Stimulated activated CD8-positive, alpha-beta memory T cell treated with anti-CD3 and anti-CD28 coated beads, Interleukin-15, amount 100 ng/mL, for 1 hour (primary cell): Measurements from ENCODE around the gene C2orf92.
"Not testable (repeated sequence)": the region's sequence is repeated elsewhere in the genome, so short reads cannot be mapped to it uniquely, and the experiment has no call there.

Experiments
- DNase-seq: peaks from one replicate; pipeline ENCODE4 v3.0.0-alpha.2; 2020; ENCODE audit warnings: low read depth

C2orf92 gene

DNA sequence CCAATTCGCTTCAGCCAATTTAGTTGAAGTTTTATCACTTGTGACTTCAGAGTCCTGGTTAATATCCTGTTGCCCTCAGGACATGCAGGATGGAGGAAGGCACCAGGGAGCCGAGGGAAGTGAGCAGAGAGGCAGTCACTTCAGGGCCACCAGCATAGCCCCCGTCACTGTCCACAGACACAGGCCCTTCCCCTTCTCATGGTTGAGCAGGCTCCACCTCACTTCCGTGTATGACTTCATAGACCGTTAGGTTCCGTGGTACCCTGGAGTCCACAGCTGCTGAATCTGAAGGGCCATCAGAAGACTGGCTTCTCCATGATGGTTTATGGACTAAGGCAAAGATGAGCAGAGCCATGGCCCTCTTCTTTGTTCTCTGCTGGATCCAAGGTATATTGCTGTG is at the start of gene C2orf92:
Gene C2orf92, plus strand, starts transcription at position 266 of the 400 bp plus-strand sequence. Its CDS starts 76 bp downstream, at position 342.
- no peak for DNase-seq

- not testable (repeated sequence) for DNase-seq
These were observed 49.0 kb upstream of the C2orf92 start for GRCh38 chr2:97620492-97620891.

DNA sequence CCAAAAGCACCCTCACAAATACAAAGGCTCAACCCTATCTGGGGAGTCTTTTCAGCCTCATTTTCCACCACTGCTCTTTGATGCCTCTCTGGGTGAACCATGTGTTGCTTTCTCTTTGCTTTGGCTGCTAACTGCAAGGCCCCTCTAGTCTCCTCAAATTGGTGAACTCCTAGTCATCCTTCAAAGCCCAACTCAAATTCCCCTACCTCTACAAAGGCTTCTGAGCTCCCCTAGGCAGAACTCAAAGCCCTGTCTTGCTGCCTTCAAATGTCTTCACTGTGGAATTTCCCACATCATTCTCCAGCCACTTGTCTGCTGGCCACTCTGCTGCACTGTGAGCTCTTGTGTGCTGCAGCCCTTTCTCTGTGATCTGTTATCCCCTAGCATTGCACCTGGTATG is 46.5 kb upstream of the C2orf92 start:
- not testable (repeated sequence) for DNase-seq

DNA sequence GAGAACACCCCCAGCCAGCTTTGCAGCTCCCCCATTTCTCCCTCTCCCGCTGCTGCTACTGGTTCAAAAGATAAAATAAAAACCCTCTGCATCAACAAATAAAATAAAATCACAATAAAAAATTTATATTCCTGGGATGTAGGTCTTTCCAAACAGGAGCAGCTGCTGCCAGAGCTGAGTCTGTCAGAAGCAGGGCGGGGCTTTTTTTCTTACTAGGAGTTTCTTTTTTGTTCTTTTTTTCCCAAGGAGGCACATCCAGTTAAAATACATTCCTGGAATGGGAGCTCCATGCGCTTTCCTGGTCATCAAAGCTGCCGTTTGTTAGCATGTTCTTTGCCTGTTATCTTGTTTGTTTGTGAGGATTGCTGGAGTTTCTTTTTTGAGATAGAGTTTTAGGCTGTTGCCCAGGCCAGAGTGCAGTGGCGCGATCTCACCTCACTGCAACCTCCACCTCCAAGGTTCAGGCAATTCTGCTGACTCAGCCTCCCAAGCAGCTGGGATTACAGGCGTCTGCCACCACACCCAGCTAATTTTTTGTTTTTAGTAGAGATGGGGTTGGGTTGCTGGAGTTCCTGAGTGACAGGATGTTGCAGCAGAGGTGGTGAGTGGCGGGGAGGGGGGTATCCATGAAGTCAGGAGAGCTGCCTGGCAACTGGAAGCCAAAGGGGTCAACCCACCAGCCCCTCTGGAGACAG is 44.0 kb upstream of the C2orf92 start:
- not testable (repeated sequence) for DNase-seq

GRCh38 chr2:97626049-97626430 is 43.5 kb upstream of the C2orf92 start:
- not testable (repeated sequence) for DNase-seq

DNA sequence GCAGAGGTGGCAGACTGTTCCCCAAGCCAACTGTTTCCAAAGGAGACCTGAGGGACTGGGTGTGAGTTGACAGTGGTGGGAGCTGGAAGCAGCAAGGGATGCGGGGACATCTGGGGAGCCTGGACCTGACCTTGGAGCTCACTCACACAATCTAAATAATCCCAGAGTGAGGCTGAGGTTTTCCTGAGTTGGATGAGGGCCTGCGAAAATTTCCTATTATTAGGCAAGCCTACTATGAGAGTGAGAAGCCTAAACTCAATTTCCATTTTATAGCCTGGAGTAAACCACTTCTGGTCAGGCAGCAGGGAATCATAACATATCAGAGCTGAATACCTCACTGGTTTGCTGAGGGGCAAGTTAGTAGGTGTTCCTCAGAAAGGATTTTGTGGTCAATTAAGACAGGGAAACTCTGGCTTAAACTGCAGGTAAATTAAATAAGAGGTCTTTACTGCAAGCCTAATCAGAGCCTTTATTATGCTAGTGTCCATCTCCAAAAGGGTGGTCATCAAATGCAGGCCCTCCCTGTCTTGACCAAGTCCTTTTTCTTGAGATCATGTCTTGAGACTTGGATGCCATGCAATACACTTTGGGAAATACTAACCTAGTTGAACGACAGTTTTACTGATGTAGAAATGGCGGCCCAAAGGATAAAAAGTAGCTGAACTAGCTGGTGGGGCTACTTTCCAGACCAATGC is 25.3 kb upstream of the C2orf92 start:
- no peak for DNase-seq

DNA sequence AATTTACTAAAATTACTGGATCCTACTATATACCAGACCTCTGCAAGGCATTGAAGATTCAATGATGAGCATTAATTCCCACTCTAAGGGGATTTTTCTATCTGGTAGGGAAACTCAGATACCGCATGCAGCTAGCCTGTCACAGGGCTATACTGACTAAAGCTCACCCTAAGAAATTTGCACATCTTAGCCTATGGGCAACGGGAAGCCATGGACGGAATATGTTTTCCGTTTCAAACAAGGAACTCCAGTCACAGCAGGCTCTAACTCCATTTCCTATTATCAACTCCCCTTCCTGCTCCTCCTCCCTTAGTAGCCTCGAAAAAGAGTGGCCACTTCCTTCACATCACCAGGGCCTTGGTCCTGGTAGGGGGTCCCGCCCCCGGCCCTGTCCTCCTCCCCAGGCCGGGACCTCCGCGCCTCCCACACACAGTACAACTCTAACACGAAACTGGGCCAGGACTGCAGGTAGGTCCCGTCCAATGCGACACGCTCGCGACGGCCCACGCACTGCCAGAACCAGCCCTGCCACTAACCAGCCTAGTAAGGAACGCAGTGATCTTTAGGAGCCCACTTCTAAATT is 24.3 kb upstream of the C2orf92 start:
- DNase-seq: no peak

- DNase-seq: peak; percentile 97
These were observed 23.6 kb upstream of the C2orf92 start, which contains the start of gene COX5B for GRCh38 chr2:97645695-97646629. Gene COX5B, plus strand, starts transcription at chr2:97646062. Its CDS starts 25 bp downstream, at chr2:97646087.

DNA sequence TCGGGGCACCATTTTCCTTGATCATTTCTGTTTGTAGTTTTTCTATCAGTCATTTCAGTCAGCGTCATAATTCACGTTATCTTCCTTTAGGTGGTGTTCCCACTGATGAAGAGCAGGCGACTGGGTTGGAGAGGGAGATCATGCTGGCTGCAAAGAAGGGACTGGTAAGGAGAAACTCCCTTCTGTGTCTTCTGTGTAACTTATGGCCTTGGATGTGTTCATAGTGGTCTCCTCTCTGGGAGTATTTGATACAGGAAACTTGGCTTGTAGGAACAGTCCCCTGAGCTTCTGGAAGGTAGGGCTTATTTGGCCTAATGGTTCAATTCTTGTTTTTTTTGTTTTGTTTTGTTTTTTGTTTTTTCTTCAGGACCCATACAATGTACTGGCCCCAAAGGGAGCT is 22.5 kb upstream of the C2orf92 start:
- DNase-seq: no peak

- no peak for DNase-seq
These were observed 18.4 kb upstream of the C2orf92 start for GRCh38 chr2:97651114-97651513.

DNA sequence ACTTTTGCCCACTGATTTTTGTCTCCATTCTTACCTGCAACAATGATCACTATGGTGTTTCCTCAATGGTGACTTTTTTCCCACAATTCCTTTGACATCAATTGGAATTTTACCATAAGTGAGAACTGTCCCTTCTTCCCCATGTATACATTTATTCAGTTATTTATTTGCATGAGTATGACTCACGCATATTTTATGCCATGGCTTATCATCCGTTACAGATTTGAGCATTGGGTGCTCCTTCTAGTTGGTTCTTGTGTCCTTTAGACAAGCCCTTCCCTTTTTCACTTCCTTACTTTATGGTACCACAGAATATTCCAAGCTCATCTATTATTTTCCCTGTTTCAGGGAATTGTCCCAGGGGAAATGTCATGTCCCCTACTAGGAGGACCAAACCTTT is 16.0 kb upstream of the C2orf92 start:
- DNase-seq: no peak

DNA sequence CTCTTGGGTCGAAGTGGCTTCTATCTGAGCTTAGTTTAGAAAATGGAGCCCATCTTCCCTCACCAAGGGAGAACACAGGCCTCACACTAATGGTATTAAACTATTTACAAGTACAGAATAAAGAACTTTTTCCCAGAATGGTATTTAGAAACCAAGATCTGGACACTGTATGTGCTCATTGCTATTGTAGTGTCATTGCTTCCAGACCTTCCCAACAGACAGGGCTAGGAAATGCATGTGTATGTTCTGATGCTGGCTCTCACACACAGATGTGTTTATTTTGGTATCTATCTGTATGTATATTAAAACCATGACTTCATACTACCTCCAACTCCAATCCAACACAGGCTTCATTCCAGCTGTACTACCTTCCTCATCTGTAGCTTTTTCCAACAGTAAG is 15.6 kb upstream of the C2orf92 start:
- no peak for DNase-seq

DNA sequence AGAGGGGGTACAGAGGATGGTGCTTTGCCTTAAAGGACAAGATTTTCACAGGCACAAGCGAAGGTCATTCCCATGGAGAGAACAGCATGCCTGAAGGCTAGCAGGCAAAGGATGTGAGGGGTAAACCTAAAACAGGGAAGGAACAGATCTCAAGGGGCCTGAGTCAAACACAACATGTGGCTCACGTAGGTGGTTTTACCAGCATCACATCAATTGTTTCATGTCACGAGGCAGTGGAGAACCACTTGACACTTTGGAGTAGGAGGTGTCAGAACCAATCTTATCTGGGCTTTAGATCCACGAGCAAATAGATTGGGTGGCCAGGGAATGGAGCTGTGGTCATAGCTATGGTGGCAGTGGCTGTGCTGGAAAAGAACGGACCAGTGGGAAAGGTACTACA is 15.2 kb upstream of the C2orf92 start:
- DNase-seq: no peak

GRCh38 chr2:97654791-97655190 is 14.7 kb upstream of the C2orf92 start:
- DNase-seq: no peak

GRCh38 chr2:97656129-97656755 is 13.3 kb upstream of the C2orf92 start:
- no peak for DNase-seq

- DNase-seq: no peak
These were observed 12.5 kb upstream of the C2orf92 start for GRCh38 chr2:97656905-97657587.

- no peak for DNase-seq
These were observed 11.4 kb upstream of the C2orf92 start for GRCh38 chr2:97657986-97658690.

DNA sequence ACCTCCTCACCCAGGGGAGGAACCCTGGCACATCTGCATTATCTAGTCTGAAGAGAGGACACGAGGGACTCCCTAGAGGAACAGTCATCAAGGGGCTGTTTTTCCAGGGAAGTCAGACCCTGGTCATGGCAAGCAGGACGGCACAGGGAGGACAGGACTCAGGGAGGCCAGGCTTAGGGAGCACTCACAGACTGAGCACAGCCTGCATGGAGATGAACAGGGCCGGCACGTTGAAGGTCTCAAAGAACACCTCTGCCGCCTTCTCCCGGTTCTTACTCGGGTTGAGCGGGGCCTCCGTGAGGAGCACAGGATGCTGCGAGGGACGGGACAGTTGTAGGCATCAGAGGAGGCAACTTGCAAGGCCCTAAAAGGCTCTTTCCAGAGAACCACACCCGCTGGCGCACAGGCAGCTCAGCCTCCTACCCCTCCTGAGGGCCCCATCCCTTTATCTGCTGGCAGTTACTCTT is 10.8 kb upstream of the C2orf92 start:
- DNase-seq: no peak

GRCh38 chr2:97659256-97660043 is 10.1 kb upstream of the C2orf92 start:
- DNase-seq: no peak
